Stimulated activated CD4-positive, alpha-beta T cell treated with anti-CD3 and anti-CD28 coated beads, TNF-alpha, amount 100 ng/mL, for 48 hours (primary cell): ENCODE measurements around the gene TPPP.
A peak's percentile ranks its signal among the peaks of the same experiment; 100 is the strongest.

Experiments used
- DNase-seq, 3 donors: peaks; one replicate each; pipeline ENCODE4 v3.0.0-alpha.2; 2020; ENCODE audit warnings: low read depth in 3 of 3

Gene TPPP

GRCh38 chr5:624951-625230 lies 68.3 kb downstream of the TPPP start:
- no peak for DNase-seq

GRCh38 chr5:624118-624950 lies 68.8 kb downstream of the TPPP start:
- no peak for DNase-seq

- DNase-seq, result no peak
These were observed 69.6 kb downstream of the TPPP start for GRCh38 chr5:623531-623930.

- no peak for DNase-seq
These were observed 70.1 kb downstream of the TPPP start for GRCh38 chr5:622946-623522.

- no peak for DNase-seq
These were observed 70.8 kb downstream of the TPPP start for GRCh38 chr5:622359-622758.

GRCh38 chr5:621341-621761 lies 71.8 kb downstream of the TPPP start:
- no peak for DNase-seq

GRCh38 chr5:620586-621180 lies 72.5 kb downstream of the TPPP start:
- no peak for DNase-seq

GRCh38 chr5:620152-620551 lies 73.0 kb downstream of the TPPP start:
- no peak for DNase-seq

GRCh38 chr5:619444-619843 lies 73.7 kb downstream of the TPPP start:
- no peak for DNase-seq

- no peak for DNase-seq
These were observed 74.7 kb downstream of the TPPP start for GRCh38 chr5:618450-618849.

GRCh38 chr5:617896-618295 lies 75.3 kb downstream of the TPPP start:
- DNase-seq, result no peak

- no peak for DNase-seq
These were observed 76.6 kb downstream of the TPPP start for GRCh38 chr5:616484-617039.

- no peak for DNase-seq
These were observed 80.4 kb downstream of the TPPP start for GRCh38 chr5:612498-613424.

GRCh38 chr5:611731-612486 lies 81.2 kb downstream of the TPPP start, which contains the start of gene CEP72:
CEP72 (plus strand) TSS chr5:612340; CDS start chr5:612362, 22 bp downstream.
- peak; percentile 86 to 95 (median 93) for DNase-seq

GRCh38 chr5:610744-611730 lies 82.1 kb downstream of the TPPP start:
- DNase-seq, result no peak

GRCh38 chr5:610011-610743 lies 83.0 kb downstream of the TPPP start:
- no peak for DNase-seq
